HG02970 (cell line): ENCODE results near the gene DIP2C.
"Not testable (repeated sequence)": the region's sequence is repeated elsewhere in the genome, so short reads cannot be mapped to it uniquely, and the experiment has no call there.

Source experiments
- ATAC-seq: cut with Tn5 transposase; IDR thresholded peaks from one replicate; pipeline ENCODE4 v1.9.1; 2021; ENCODE audit warnings: mild to moderate bottlenecking, moderate library complexity, moderate number of reproducible peaks; ENCODE audit not compliant: unreplicated experiment, low FRiP score

Gene DIP2C

GRCh38 chr10:586716-587115 lies 102.8 kb downstream of the DIP2C start:
- ATAC-seq = no peak

- no peak for ATAC-seq
Observed at GRCh38 chr10:586151-586550, 103.3 kb downstream of the DIP2C start.

DNA sequence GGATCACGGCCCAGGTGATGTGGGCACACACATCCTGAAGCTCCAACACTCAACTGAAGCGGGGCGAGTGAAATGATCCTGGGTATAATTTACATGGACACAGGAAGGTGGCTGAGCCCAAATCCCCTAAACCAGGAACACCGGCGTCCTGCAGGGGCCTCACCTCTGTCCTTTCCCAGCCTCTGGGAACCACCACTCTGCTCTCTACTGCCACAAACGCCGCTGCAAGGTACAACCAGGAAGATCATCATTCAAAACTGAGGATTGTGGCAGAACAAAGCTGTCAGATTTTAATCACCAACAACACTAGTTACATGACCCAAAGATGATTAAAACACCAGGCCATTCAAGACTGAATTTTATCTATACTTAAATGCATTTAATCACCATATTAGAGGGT lies 104.0 kb downstream of the DIP2C start:
- no peak for ATAC-seq

DNA sequence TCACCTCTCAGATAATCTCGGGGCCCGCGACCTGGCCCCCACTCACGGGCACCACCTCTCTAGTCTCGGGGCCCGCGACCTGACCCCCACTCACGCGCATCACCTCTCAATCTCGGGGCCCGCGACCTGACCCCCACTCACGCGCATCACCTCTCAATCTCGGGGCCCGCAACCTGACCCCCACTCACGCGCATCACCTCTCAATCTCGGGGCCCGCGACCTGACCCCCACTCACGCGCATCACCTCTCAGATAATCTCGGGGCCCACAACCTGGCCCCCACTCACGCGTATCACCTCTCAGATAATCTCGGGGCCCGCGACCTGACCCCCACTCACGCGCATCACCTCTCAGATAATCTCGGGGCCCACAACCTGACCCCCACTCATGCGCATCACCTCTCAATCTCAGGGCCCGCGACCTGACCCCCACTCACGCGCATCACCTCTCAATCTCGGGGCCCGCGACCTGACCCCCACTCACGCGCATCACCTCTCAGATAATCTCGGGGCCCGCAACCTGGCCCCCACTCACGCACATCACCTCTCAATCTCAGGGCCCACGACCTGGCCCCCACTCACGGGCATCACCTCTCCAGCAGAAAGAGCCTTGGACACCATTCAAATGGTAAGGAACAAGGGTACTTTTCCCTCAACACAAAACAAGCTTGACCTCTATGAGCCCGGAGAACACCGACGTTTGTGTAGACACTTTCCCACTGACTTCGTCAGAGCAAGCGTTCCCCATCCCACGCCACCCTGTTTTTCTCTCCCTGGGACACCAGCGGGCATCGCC lies 104.8 kb downstream of the DIP2C start:
- not testable (repeated sequence) for ATAC-seq

DNA sequence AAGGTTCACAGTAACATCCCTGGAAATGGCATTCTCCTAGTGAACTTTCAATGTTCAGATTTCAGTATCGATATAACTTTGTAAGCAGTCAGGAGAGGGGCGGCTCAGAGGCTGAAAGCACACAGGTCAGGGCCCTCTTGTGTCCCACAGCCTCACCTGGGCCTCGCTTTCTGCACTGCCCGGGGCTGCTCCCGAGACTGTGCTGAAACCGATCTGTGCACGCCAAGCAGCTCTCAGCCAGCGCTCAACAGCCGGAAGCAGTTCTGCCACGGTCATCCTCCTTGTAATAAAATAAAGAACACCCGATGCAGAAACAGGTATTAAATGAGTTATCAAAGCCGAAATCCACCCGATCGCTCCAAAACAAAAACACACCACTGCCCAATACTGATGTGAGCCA lies 106.0 kb downstream of the DIP2C start:
- ATAC-seq = no peak

DNA sequence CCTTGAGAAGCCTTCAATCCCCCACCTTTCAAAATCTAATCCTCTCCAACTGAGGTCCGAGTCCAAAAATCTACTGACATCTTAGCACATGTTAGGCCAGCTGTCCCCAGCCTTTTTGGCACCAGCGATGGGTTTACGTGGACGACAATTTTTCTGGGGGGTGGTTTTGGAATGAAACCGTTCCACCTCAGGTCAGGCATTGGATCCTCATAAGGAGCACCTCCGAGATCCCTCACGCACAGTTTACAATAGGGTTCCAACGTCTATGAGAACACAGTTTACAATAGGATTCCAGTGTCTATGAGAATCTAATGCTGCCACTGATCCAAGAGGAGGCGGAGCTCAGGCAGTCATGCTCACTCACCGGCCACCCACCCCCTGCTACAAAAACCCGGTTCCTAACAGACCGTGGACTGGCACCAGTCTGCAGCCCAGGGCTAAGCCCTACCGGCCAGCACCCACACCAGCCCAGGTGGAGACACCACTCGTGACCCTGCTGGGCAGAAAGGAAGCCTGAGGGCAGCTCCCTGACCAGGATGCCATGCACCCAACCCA lies 107.6 kb downstream of the DIP2C start:
- ATAC-seq = no peak

GRCh38 chr10:580778-581177 lies 108.7 kb downstream of the DIP2C start:
- no peak for ATAC-seq

- no peak for ATAC-seq
Observed at GRCh38 chr10:576130-576465, 113.4 kb downstream of the DIP2C start.

DNA sequence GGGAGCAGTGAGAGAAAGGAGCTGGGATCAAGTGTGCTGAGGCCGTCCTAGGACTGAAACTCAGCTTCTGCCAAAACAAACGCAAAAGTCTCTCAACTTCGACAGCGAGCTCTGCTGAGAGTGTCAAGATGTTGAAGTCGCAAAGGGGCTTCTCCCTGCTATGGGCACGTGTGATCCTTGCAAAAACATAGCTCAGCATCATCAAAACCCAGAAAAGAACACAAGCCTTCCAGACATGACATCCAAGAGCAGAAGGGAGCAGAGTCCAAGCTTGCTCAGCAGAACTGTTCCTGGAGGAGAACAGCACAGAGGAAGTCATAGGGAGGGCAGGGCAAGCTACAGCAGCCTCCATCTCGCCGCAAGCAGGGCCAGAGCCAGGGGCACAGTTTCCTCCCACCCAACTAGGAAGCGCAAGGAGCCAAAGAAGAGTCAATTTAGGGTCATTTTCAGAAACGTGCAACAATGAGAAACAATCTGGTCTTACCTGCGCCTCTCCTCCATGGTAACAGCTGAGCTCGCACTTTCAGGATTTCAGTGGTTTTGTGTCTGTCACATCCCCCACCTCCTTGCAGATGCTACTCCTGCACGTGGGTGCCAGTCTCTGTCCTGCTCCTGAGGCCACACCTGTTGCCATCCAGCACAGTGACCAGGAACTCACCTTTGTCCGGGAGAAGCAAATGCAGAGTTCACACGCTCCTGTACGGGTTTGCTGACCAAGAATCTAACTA lies 113.9 kb downstream of the DIP2C start:
- ATAC-seq = no peak

GRCh38 chr10:572696-573095 lies 116.8 kb downstream of the DIP2C start:
- no peak for ATAC-seq

DNA sequence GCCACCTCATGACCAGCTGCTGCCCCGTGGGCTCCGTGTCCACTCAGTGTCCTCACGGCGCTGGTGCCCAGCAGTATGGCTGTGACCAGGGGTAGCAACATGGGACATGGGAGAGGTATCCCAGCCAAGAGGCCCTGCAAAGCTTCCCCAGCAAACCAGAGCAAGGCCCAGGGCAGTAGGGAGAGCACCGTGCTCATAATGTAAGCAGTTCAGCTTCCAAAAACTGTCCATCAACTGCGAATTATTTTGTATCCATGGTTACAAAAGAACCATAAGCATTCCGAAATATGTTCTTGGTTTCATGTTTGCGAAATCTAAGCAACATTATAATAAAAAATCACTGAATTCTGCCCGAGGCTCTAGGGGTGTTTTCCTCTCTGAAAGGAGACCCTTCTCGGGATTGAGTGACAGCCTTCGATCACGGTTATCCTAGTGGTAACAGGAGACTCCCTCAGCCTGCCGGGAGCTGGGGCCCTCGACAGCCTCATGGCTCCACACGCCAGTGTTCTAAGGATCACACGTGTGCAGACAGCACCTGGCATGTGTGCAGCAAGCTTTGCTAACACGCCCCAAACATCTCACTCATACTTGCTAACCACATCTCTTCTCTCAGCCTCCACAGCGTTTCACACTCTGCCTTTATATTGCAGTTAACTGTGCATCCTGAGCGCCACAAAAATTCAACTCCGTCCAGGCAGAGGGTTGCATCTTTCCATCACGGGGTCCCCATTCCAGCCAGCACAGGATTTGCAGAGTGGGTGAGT lies 117.6 kb downstream of the DIP2C start:
- no peak for ATAC-seq

GRCh38 chr10:571166-571565 lies 118.3 kb downstream of the DIP2C start:
- ATAC-seq = no peak

GRCh38 chr10:570628-571163 lies 118.8 kb downstream of the DIP2C start:
- ATAC-seq = no peak

DNA sequence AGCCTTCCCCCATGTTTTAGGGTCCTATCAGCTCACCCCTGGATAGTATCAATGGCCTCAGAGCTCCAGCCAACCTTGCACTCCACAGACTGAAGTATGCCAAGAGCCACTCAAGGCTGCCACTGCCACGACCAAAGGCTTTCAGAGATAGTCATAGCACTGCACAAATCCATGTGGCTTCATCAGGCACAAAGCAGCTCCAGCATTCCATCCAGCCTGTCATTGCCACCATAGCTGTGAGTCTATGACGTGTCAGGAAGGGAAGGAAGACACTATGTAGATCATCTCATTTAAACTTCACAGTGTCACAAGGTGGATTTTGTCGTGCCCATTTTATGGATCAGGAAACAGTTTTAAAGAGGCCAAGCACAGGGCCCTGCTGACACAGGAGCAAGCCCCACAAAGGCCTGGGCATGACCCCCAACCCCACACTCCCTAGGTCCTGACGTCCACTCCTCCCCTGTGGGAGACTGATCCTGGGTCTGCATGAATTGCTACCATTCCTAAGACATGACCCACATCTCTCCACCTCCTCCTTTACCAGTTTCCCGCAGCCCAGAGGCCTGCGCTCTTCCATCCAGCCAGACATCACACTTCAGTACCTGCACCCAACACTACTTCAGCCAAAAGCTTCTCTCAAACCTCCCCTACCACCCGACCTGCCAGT lies 119.4 kb downstream of the DIP2C start:
- no peak for ATAC-seq

DNA sequence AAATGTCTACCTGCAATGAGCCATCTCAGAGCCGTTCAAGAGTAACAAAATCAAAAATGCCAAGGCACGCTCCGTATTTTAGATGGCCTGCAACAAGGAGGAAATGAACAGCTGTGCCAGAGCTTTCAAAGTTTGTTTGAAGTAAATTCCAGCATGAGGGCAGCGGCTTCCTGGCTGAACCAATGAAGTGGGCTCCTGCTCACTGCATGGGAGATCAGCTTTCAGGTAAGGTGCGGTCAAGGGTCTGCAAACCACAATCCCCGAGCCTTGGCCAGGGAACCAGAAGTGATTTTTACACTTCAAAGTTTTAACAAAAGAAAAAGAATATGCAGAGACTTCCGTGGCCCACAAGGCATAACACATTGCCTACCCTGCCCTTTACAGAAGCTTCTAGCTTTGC lies 120.6 kb downstream of the DIP2C start:
- no peak for ATAC-seq

DNA sequence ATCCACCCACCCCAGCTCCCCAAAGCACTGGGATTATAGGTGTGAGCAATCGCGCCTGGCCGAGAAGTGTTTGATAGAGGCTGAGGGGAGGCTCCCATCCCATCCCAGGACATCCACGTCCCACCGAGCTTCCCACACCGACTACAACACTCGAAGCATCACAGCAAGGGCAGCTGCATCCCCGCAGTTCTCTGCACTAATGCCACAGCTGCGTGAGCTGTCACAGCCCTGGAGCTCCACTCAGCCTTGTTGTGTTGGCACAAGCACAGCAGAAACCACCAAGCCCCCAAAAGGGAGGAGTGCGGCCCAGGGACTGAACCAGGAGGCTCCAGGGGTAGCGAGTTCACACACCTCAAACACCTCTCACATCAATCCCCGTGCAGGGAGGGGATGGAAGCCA lies 121.6 kb downstream of the DIP2C start:
- no peak for ATAC-seq

GRCh38 chr10:566241-566885 lies 123.1 kb downstream of the DIP2C start:
- ATAC-seq = no peak

- ATAC-seq = no peak
Observed at GRCh38 chr10:565676-566075, 123.8 kb downstream of the DIP2C start.

DNA sequence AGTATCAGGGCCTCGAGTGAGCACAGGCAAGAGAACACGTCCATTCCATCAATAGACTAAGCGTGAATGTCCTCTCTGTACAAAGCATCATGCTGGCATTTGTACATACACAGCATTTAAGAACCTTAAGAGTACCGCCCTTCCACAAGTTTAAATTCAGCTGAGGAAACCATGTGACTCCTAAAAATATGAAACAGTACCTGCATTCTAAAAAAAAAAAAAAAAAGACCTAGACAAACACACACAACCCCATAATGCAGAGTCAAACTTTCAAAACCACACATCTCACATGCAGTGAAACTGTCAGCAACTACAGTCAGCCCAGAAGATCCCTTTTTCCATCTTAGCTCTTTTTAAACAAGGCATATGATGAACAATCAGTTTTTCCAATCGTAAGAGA lies 124.3 kb downstream of the DIP2C start:
- no peak for ATAC-seq

DNA sequence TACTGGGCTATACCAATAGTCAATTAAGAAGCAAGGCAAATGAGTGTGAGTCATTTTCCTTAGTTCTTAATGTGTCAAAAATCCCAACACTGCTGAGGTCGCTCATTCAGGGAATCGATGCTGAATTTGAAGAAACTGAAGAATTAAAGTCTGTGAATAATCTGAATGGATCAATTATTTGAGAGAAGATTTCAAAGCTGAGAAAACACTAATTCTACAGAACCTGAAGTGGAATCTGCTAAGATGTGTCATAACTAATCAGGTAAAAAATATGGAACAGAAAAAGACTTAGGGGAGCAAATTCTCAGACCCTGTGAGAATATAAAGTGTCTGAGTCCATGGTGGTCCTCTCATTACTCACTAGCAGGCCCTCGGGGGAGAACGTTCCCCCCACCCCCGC lies 125.6 kb downstream of the DIP2C start:
- no peak for ATAC-seq
